NCI-H1048 (cell line): Measurements from ENCODE around the gene FCGR3A.
"Not testable (repeated sequence)": the region's sequence is repeated elsewhere in the genome, so short reads cannot be mapped to it uniquely, and the experiment has no call there.

Experiments used
- DNase-seq: peaks from one replicate; lab custom pipeline; 2025; lab: John Stamatoyannopoulos, UW

Gene FCGR3A

DNA sequence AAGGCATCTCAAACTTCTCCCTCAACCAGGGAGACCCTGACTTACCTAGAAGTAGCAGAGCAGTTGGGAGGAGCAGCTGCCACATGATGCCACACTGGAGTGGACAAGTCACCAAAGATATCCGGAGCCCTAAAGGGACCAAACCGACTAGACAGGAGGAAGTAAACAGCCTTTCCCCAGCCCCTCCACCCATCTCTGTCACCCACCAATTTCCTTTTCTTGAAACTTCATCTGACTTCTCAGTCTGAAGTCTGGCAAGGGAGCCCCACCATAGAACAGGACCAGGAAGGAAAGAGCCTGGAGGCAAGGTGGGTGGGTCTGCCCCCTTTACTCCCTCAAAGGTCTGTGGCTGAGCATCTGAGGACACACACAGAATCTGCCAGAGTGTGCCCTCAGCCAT lies at the start of gene FCGR3A:
Gene FCGR3A, minus strand, starts transcription at position 167 of the 400 bp plus-strand sequence. Its CDS starts 82 bp downstream, at position 85.
- no peak for DNase-seq

DNA sequence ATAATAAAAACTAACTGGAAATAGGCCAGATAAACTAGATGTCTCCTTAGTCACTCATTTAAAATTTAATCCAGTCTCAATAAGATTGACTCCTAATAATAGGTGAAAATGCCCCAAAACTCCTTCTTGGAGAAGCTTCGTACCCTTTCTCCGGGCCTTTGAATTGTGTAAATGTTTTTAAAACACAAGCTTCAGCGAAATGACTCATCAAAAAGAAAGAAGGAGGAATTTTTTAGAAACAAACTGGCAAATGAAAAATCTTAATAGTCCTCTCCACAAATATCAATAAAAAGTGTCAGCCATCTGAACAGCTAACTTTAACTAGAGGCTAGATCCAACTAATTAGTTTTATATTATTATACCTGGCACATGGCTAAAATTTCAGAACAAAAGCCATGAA lies 47.5 kb upstream of the FCGR3A start:
- DNase-seq, result not testable (repeated sequence)

- not testable (repeated sequence) for DNase-seq
These were observed 46.0 kb upstream of the FCGR3A start for GRCh38 chr1:161595583-161595982.

DNA sequence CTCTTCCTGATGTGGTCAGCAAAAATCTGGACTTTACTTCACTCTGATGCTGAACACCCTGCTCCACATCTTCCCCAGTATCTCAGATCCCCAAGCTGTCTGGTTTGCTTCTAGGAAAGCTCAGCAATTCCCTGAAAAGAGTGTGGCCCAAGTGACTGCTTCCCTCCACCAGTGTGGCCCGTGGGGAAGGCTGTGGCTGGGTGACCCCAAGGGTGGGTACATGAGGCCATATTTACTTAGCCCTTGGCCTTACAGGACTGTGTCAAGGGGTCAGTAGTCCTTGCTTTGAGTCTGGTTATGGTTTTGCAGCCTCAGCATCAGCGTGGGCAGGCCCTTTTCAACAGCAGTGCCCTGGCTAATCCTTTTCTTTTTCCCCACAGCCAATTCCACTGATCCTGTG lies 45.6 kb upstream of the FCGR3A start:
- DNase-seq, result not testable (repeated sequence)

DNA sequence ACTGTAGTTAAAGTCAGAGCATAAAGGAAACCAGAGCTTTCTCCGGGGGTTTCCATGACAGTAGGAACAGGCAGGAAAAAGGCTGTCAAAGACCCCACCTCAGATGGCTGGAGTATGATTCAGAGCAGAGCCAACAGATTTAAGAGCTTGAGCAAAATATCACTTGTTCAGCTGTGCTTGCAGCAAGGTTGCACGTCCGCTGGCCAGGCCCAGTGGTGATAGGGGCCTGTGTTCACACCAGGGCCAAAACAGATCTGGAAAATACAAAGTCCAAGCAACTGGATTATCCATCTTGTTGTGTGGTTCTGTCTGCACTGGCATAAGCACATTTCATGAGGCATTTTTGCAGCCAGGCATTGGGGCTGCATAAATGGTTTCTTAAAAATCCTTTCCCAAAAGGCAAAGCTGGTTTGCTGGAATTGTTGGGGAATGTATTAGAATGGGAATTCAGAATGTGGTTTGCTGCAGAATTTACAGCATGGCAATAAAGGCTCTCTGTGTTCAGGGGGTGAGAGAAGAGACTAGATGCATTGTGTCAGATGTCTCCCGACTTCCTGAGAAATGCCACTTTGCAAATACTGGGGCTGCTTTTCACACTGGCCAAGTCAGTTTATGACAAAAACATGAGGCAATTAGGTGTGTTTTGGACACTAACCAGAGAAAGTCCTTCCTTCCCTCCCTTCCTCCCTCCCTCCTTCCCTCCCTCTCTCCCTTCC lies 44.8 kb upstream of the FCGR3A start:
- DNase-seq, result not testable (repeated sequence)

GRCh38 chr1:161593092-161593755 lies 43.6 kb upstream of the FCGR3A start:
- DNase-seq, result not testable (repeated sequence)

- DNase-seq, result not testable (repeated sequence)
These were observed 43.0 kb upstream of the FCGR3A start for GRCh38 chr1:161592586-161592985.

GRCh38 chr1:161589920-161590319 lies 40.3 kb upstream of the FCGR3A start:
- DNase-seq, result not testable (repeated sequence)

DNA sequence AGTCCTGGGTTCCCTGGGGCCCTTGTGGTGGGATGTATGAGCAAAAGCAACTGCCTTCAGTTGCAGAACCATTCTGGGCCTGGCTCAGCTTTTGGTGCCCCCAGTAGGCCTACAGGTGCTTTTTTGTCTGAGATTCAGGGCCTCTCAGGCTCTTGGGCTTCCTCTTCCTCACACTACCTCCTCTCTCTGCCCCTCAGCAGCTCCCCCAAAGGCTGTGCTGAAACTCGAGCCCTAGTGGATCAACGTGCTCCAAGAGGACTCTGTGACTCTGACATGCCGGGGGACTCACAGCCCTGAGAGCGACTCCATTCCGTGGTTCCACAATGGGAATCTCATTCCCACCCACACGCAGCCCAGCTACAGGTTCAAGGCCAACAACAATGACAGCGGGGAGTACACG lies 39.7 kb upstream of the FCGR3A start:
- DNase-seq, result not testable (repeated sequence)

- DNase-seq, result not testable (repeated sequence)
These were observed 39.0 kb upstream of the FCGR3A start for GRCh38 chr1:161588596-161588995.

DNA sequence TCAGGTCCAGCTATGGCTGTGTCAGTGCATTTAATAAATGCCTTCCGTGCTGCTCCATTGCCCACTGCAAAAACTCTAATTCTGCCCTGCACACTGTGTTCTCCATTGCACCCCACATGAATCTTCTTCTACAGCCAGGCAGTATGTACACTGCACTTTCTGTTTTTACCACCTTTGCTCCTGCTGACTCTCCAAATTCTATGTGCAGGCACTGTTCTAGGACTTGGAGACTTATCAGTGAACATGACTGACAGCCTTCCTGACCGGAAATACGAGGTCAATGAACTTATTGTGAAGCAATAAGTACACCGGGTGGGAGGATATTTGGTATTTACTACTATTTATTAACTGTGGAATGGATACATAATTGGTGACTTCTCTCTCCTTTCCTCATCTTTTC lies 33.3 kb upstream of the FCGR3A start:
- not testable (repeated sequence) for DNase-seq

DNA sequence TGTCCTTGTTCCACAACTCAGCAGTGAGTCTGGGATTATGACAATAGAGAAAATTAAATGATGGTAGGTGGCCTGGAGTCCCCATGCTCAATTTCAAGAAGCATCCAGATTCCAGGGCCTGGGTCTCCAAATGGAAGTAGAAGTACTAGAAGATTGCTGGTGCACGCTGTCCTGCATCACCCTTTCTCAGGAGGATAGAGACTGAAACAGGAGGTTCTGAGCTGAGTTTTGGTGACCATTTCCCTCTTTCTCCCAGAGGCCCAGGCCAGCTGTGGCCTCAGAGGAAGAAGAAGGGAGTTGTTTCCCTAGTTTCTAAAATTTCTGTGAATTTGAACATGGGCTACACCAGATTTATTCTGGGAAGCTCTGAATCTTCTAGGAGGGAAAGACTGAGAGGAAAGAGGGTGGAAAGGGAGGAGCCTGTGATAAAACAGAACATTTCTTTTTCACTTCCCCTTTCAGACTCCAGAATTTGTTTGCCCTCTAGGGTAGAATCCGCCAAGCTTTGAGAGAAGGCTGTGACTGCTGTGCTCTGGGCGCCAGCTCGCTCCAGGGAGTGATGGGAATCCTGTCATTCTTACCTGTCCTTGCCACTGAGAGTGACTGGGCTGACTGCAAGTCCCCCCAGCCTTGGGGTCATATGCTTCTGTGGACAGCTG lies 31.4 kb upstream of the FCGR3A start:
- not testable (repeated sequence) for DNase-seq

DNA sequence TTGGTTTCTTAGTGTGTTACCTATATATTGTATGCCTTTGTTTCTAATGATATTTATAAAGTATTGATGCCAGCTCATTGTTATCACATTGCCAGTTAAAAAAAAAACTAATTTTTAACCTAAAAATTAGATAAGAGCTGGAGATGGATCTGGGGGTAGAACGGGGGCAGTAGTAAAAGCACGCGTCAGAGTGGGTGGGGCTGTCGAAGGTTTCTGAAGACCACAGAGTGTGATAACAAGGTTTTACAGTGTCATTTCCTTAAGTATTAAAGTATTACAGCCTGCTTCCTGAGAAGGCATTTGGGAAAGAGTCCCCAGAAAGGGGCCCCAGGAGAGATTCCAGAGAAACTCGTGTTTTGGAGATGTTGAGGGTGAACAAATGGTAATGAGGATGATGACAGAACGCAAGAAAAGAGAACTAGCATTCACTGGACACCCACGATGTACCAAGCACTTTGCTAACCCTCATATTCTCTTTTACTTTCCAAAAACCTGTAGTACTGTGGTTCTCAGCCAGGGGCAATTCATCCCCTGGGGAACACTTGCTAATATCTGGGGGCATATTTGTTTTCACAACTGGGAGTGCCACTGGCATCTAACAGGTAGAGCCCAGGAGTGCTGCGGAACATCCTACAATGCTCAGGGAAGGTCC lies 30.4 kb upstream of the FCGR3A start:
- not testable (repeated sequence) for DNase-seq

DNA sequence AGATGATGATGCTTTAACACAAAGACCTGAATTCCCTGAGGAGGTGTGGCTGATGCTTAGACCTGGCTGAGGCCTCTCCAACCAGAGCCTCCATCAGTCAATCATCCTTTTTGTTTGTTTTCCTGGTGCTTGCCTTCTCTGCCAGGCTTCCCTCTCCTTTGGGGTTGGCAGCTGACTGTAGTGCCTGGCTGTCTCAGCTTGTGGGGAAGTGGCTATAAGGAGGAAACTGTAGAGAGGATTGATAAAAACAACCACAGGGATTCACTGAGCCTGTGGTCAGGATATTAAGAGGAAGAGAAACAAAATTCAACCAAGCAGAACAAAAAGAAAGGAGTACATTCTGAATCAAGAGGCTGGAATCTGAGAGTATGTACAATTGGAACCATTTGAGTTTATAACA lies 27.1 kb upstream of the FCGR3A start:
- DNase-seq, result not testable (repeated sequence)

- DNase-seq, result not testable (repeated sequence)
These were observed 22.1 kb upstream of the FCGR3A start for GRCh38 chr1:161571703-161572102.

GRCh38 chr1:161566602-161566960 lies 17.0 kb upstream of the FCGR3A start:
- not testable (repeated sequence) for DNase-seq

- DNase-seq, result not testable (repeated sequence)
These were observed 13.9 kb upstream of the FCGR3A start for GRCh38 chr1:161563522-161563921.

DNA sequence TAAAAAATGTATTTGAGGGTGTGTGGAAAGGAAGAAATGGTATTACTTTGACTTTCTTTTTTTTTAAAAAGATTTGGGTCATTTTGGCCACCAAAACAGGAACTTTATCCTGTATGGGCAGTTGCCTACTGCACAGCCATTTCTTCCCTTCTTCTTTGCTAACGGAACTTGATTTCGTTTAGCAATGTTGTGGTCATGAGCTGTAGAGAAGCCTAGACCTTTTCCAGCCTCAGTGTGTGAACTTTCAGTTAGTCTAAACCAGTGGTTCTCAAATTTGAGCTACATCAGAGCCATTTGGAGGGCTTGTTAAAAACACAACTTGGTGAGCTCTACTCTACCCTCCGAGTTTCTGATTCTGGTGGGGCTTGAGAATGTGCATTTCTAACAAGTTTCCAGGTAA lies 12.8 kb upstream of the FCGR3A start:
- DNase-seq, result not testable (repeated sequence)

GRCh38 chr1:161560960-161561715 lies 11.5 kb upstream of the FCGR3A start:
- not testable (repeated sequence) for DNase-seq

GRCh38 chr1:161557506-161558450 lies 8.2 kb upstream of the FCGR3A start:
- DNase-seq, result not testable (repeated sequence)
